HepG2 (cell line): ENCODE measurements around the gene WBP1. TPM values are rescaled to one million over a fixed set of nuclear protein-coding genes. Genes with fewer than 3 reads are reported as not detected.

ENCODE experiments used
- CEBPG ChIP-seq: IDR thresholded peaks from 2 replicates; pipeline ENCODE4 v1.6.1; 2016
- DZIP1 ChIP-seq: sonication (generic); formaldehyde crosslinking; IDR thresholded peaks from 2 replicates; pipeline ENCODE4 v1.5.0; 2020; ENCODE audit warnings: mild to moderate bottlenecking, missing genetic modification reagents
- KDM2A ChIP-seq: sonication (generic); formaldehyde crosslinking; IDR thresholded peaks from 2 replicates; pipeline ENCODE4 v1.4.0; 2020; ENCODE audit warnings: low read depth, missing genetic modification reagents, borderline replicate concordance
- MIER2 ChIP-seq: IDR thresholded peaks from 2 replicates; pipeline ENCODE4 v1.6.1; 2016; ENCODE audit warnings: missing biosample characterization, missing genetic modification reagents
- MLX ChIP-seq: IDR thresholded peaks from 2 replicates; pipeline ENCODE4 v1.6.1; 2016
- NFE2L1 ChIP-seq: sonication (generic); formaldehyde crosslinking; IDR thresholded peaks from 2 replicates; pipeline ENCODE4 v1.4.0; 2020; ENCODE audit warnings: missing genetic modification reagents, mild to moderate bottlenecking, borderline replicate concordance
- SALL2 ChIP-seq: sonication (generic); formaldehyde crosslinking; IDR thresholded peaks from 2 replicates; pipeline ENCODE4 v1.8.1; 2023; ENCODE audit warnings: mild to moderate bottlenecking, missing genetic modification reagents, inconsistent platforms
- SIN3A ChIP-seq: IDR thresholded peaks from 2 replicates; pipeline ENCODE4 v1.6.1; 2011; ENCODE audit warnings: low read depth, mild to moderate bottlenecking, control low read depth, low read length, borderline replicate concordance
- SRSF4 ChIP-seq: fragments of 200-400 bp; formaldehyde crosslinking; IDR thresholded peaks from one replicate; pipeline ENCODE4 v1.6.1; 2018; ENCODE audit warnings: mild to moderate bottlenecking, low read depth, low read length, moderate library complexity; ENCODE audit not compliant: poor library complexity, severe bottlenecking
- WIZ ChIP-seq: sonication (generic); formaldehyde crosslinking; IDR thresholded peaks from 2 replicates; pipeline ENCODE4 v1.5.1; 2020; ENCODE audit warnings: mild to moderate bottlenecking, missing genetic modification reagents
- ZBED4 ChIP-seq: sonication (generic); formaldehyde crosslinking; IDR thresholded peaks from 2 replicates; pipeline ENCODE4 v1.4.0; 2020; ENCODE audit warnings: missing genetic modification reagents, borderline replicate concordance
- ZHX2 ChIP-seq, 2 experiments: sonication (generic) in 1 of 2; formaldehyde crosslinking in 1 of 2; IDR thresholded peaks; 2 replicates each; pipeline versions ENCODE4 v1.6.1 to v1.9.0; 2014 to 2022; ENCODE audit warnings: antibody characterized with exemption in 1 of 2, borderline replicate concordance in 1 of 2, inconsistent platforms in 1 of 2, low read depth in 1 of 2, missing genetic modification reagents in 1 of 2
- ZNF232 ChIP-seq: sonication (generic); formaldehyde crosslinking; IDR thresholded peaks from 2 replicates; pipeline ENCODE4 v1.4.0; 2020; ENCODE audit warnings: missing genetic modification reagents, borderline replicate concordance
- ZNF235 ChIP-seq: sonication (generic); formaldehyde crosslinking; IDR thresholded peaks from 2 replicates; pipeline ENCODE4 v1.8.1; 2023; ENCODE audit warnings: mild to moderate bottlenecking, missing genetic modification reagents, borderline replicate concordance
- polyA plus RNA-seq, 8 experiments: library from polyadenylated mRNA; depleted of rRNA in 3 of 8; stranded (reverse) in 7 of 8; unstranded in 1 of 8; fragments of >200 nt; fragmentation: Illumina TruSeq in 4 of 8; extraction: Trizol in 4 of 8; gene quantifications; 2 replicates each; pipeline versions ENCODE4 v1.2.1 to v1.2.3, GENCODE V29; 2011 to 2016; ENCODE audit warnings: low read depth in 4 of 8, missing spikeins in 1 of 8, mixed read lengths in 1 of 8; ENCODE audit not compliant: insufficient read depth in 1 of 8
- total RNA-seq, 5 experiments: library from RNA; depleted of rRNA; stranded (reverse); fragments of >200 nt; fragmentation: Illumina TruSeq; extraction: Trizol; gene quantifications; 2 replicates each; pipeline ENCODE4 v1.2.3, GENCODE V29; 2016; ENCODE audit warnings: low read depth in 1 of 5

WBP1 gene
- total and polyA plus RNA-seq, 2 of the 13 experiments (the other 11 are each of a cell fraction or from before 2014, with no cell fraction given) = 38.8 to 85.7 TPM

- TF ChIP-seq NFE2L1 (CRISPR knock-in tag) = peak; percentile 57; the same call in 1 of the 2 replicates
- peak; percentile 92 for TF ChIP-seq ZHX2 (IDR thresholded peaks at IDR 0.05; ENCODE audit: low read depth)
- TF ChIP-seq ZHX2 (CRISPR knock-in tag; IDR thresholded peaks at IDR 0.05; ENCODE audit: borderline replicate concordance) = no peak
- no peak; the same call in 1 of the 2 replicates for TF ChIP-seq WIZ (CRISPR knock-in tag)
- peak; percentile 68; the same call in 1 of the 2 replicates for TF ChIP-seq SIN3A
- TF ChIP-seq CEBPG (CRISPR knock-in tag) = peak; percentile 17; the same call in 1 of the 2 replicates
- TF ChIP-seq ZNF232 (CRISPR knock-in tag) = no peak; the same call in 1 of the 2 replicates
- peak; percentile 4; the same call in 1 of the 2 replicates for TF ChIP-seq MLX (CRISPR knock-in tag)
- TF ChIP-seq SRSF4 = no peak
- TF ChIP-seq MIER2 = no peak
- TF ChIP-seq DZIP1 = no peak
- TF ChIP-seq SALL2 (CRISPR knock-in tag) = no peak
- no peak for TF ChIP-seq ZNF235 (CRISPR knock-in tag)
- TF ChIP-seq ZBED4 (CRISPR knock-in tag) = peak; percentile 20; the same call in 1 of the 2 replicates
- TF ChIP-seq KDM2A (CRISPR knock-in tag) = peak; percentile 96
Observed at GRCh38 chr2:74482801-74483674, 24.8 kb downstream of the WBP1 start, which contains the start of the genes CCDC142 and TTC31 (continued).
